ENCODE measurements around the gene DDIT3. TPM values are rescaled to one million over a fixed set of nuclear protein-coding genes. Genes with fewer than 3 reads are reported as not detected.
"Not testable (repeated sequence)": the region's sequence is repeated elsewhere in the genome, so short reads cannot be mapped to it uniquely, and the experiment has no call there.

The DDIT3 gene
- total RNA-seq, 1 donor from 2014 or later = 17.7 TPM

DNA sequence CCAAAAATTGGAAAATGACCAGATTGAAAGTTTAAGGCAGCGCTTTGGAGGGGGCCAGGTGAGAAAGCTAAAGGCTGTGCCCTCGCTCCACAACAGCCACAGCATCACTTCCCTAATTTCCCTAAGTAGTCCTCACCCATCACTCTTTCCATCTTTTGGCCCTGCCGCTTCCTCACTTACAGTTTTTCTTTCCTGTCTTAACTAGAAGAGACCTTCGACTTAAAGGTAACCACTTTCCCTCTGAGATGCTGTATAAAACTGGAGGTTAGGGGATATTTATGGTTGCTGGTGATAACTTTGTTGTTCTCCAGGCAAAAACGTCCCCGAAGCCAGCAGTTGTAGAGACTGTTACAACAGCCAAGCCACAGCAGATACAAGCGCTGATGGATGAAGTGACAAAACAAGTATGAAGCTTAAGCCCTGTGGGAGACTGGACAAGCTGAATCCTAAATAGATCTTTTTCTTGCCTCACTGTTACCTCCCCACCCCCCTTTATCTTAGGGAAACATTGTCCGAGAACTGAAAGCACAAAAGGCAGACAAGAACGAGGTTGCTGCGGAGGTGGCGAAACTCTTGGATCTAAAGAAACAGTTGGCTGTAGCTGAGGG lies 4.3 kb downstream of the DDIT3 start:
- DNase-seq (ENCODE audit: extremely low spot score, unreplicated experiment) = no peak
- Mint-ChIP-seq H3K27me3 (no peaks in the 10 kb centered on the region), H3K4me3 (peak overlapping the region; percentile 34), H3K36me3 (peaks cover 36% of the 10 kb centered on the region), H3K27ac (peak overlapping the region; percentile 75), H3K9me3 (no peaks in the 10 kb centered on the region), H3K4me1 (ENCODE audit: unreplicated experiment) (peaks cover 14% of the 10 kb centered on the region)
- no peak for TF ChIP-seq CTCF (conservative IDR thresholded peaks at IDR 0.05)

DNA sequence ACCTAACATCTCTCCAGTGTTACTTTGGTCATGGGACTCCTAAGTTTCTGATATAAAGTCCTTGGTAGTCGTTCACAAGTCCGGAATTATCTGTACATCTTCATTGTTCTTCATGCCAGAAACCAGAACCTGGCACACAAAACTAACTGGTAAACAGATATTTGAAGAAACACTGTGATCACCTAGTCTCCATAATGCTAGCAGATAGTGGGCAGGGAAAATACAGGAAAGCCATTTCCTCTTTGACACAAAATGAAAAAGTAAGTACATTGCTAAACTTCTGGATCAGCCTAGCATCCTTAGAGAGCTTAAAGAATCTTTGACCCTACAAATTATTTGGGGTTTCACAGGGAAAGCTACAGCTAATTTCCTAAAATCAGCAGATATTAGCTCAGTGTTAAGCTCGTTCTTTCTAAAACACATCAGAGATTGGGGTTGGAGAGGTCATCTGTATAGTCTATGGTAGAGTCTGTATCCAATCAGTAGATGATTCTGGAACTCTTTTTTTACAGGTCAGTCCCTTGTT lies 4.8 kb downstream of the DDIT3 start:
- Mint-ChIP-seq H3K36me3 (peaks cover 36% of the 10 kb centered on the region), H3K9me3 (no peaks in the 10 kb centered on the region), H3K27me3 (no peaks in the 10 kb centered on the region), H3K4me1 (ENCODE audit: unreplicated experiment) (peaks cover 14% of the 10 kb centered on the region), H3K4me3 (no peak overlapping the region), H3K27ac (peak overlapping the region; percentile 75)
- TF ChIP-seq CTCF (conservative IDR thresholded peaks at IDR 0.05) = no peak
- no peak for DNase-seq (ENCODE audit: extremely low spot score, unreplicated experiment)

DNA sequence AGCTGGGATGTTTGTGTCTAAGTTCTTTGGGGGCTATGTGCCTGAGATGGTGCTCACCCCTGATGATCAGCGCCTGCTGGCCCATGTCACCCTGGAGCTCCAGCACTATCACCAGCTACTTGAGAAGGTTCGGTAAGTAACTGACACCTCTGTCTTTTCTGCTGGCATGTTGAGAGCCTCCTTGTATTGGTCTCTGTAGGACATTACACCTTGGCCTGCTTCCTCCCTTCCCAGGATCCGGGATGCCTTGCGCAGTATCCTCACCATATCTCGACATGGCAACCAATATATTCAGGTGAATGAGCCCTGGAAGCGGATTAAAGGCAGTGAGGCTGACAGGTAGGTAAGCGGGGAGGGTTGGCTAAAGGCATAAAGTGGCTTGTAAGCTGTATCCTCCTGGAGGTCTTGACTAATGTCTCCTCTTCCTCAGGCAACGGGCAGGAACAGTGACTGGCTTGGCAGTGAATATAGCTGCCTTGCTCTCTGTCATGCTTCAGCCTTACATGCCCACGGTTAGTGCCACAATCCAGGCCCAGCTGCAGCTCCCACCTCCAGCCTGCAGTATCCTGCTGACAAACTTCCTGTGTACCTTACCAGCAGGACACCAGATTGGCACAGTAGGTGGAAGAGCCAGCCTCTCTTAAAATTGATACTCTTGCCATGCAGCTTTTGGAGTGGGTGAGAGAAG lies 5.5 kb downstream of the DDIT3 start:
- no peak for DNase-seq (ENCODE audit: extremely low spot score, unreplicated experiment)
- H3K4me3 Mint-ChIP-seq = no peak overlapping the region
- peaks cover 36% of the 10 kb centered on the region for H3K36me3 Mint-ChIP-seq
- H3K4me1 Mint-ChIP-seq (ENCODE audit: unreplicated experiment) = peaks cover 14% of the 10 kb centered on the region
- no peaks in the 10 kb centered on the region for H3K27me3 Mint-ChIP-seq
- no peak overlapping the region for H3K27ac Mint-ChIP-seq
- no peak for TF ChIP-seq CTCF (conservative IDR thresholded peaks at IDR 0.05)
- H3K9me3 Mint-ChIP-seq = no peaks in the 10 kb centered on the region

GRCh38 chr12:57514246-57514645 lies 6.1 kb downstream of the DDIT3 start:
- not testable (repeated sequence) for H3K27ac Mint-ChIP-seq; H3K9me3 Mint-ChIP-seq; H3K4me3 Mint-ChIP-seq; H3K27me3 Mint-ChIP-seq; DNase-seq (ENCODE audit: extremely low spot score, unreplicated experiment)
- Mint-ChIP-seq H3K36me3 (peaks cover 40% of the 10 kb centered on the region), H3K4me1 (ENCODE audit: unreplicated experiment) (peaks cover 12% of the 10 kb centered on the region)

- H3K4me3 Mint-ChIP-seq; H3K9me3 Mint-ChIP-seq; DNase-seq (ENCODE audit: extremely low spot score, unreplicated experiment); H3K27ac Mint-ChIP-seq; H3K27me3 Mint-ChIP-seq; H3K4me1 Mint-ChIP-seq (ENCODE audit: unreplicated experiment): not testable (repeated sequence)
- peaks cover 40% of the 10 kb centered on the region for H3K36me3 Mint-ChIP-seq
These were observed 6.6 kb downstream of the DDIT3 start for GRCh38 chr12:57513677-57514076.

- no peak for DNase-seq (ENCODE audit: extremely low spot score, unreplicated experiment)
- H3K27me3 Mint-ChIP-seq = no peaks in the 10 kb centered on the region
- no peak for TF ChIP-seq CTCF (conservative IDR thresholded peaks at IDR 0.05)
- H3K9me3 Mint-ChIP-seq = no peaks in the 10 kb centered on the region
- H3K36me3 Mint-ChIP-seq = peaks cover 40% of the 10 kb centered on the region
- peaks cover 3% of the 10 kb centered on the region for H3K4me1 Mint-ChIP-seq (ENCODE audit: unreplicated experiment)
- H3K27ac Mint-ChIP-seq = peak overlapping the region; percentile 12
- no peak overlapping the region for H3K4me3 Mint-ChIP-seq
These were observed 7.0 kb downstream of the DDIT3 start for GRCh38 chr12:57513266-57513665.
